BJ (cell line): ENCODE measurements around the gene SDHB. TPM values are rescaled to one million over a fixed set of nuclear protein-coding genes. Genes with fewer than 3 reads are reported as not detected.

Experiments
- CTCF ChIA-PET: fragments of 350-600 bp; formaldehyde crosslinking; extraction: SDS; loops from one replicate; lab custom pipeline; 2021; ENCODE audit warnings: antibody characterized with exemption, inconsistent platforms; lab: Yijun Ruan, JAX
- POLR2A ChIA-PET: fragments of 300-600 bp; sonication (Branson Sonifier 250); formaldehyde crosslinking; extraction: SDS; loops from one replicate; lab custom pipeline; 2021; ENCODE audit warnings: antibody characterized with exemption; lab: Charles Lee
- DNase-seq: peaks from one replicate; pipeline ENCODE4 v3.0.0-alpha.2; 2011; ENCODE audit warnings: low read depth
- H3K27me3 ChIP-seq: 2 replicates; pipeline ENCODE4 v1.6.0; 2011; ENCODE audit warnings: low read length; ENCODE audit not compliant: control insufficient read depth, insufficient read depth
- H3K36me3 ChIP-seq: 2 replicates; pipeline ENCODE4 v1.5.1; 2011; ENCODE audit warnings: low read length; ENCODE audit not compliant: control insufficient read depth, insufficient read depth
- H3K4me3 ChIP-seq: 2 replicates; pipeline ENCODE4 v1.5.1; 2011; ENCODE audit warnings: low read depth, mild to moderate bottlenecking, control low read depth, low read length
- CTCF ChIP-seq: IDR thresholded peaks from 2 replicates; pipeline ENCODE4 v1.5.1; 2011; ENCODE audit warnings: low read depth, mild to moderate bottlenecking, control low read depth, inconsistent platforms, low read length, moderate library complexity; ENCODE audit not compliant: insufficient read depth
- polyA plus RNA-seq: library from polyadenylated mRNA; depleted of rRNA; stranded (reverse); fragments of >200 nt; gene quantifications from 2 replicates; pipeline ENCODE4 v1.2.3, GENCODE V29; 2011

SDHB gene
- polyA plus RNA-seq, 1 experiment: 115 TPM

GRCh38 chr1:17028662-17029188, 25.1 kb downstream of the SDHB start:
- DNase-seq: no peak
- CTCF ChIA-PET: interaction anchor here (0.9 to 1.9 kb wide), 4 partner anchors 17 to 68 kb away, joined by 3 to 6 read pairs (median 3); no protein-coding TSS in a partner anchor
- Histone ChIP-seq H3K36me3 (peaks cover 10% of the 10 kb centered on the region), H3K27me3 (no peaks in the 10 kb centered on the region), H3K4me3 (no peak overlapping the region)
- POLR2A ChIA-PET: no interaction called here
- no peak for TF ChIP-seq CTCF

- no peak for DNase-seq
- Histone ChIP-seq H3K36me3 (peaks cover 12% of the 10 kb centered on the region), H3K4me3 (no peak overlapping the region), H3K27me3 (no peaks in the 10 kb centered on the region)
- ChIA-PET POLR2A (no interaction called here), CTCF (interaction anchor here (0.9 to 2.0 kb wide), 3 partner anchors 9 to 68 kb away, joined by 3 to 8 read pairs (median 6); no protein-coding TSS in a partner anchor)
- TF ChIP-seq CTCF: no peak
Observed at GRCh38 chr1:17027900-17028299, 25.9 kb downstream of the SDHB start.

- POLR2A ChIA-PET: no interaction called here
- no peaks in the 10 kb centered on the region for H3K27me3 ChIP-seq
- DNase-seq: peak; percentile 23
- H3K4me3 ChIP-seq: no peak overlapping the region
- H3K36me3 ChIP-seq: peaks cover 15% of the 10 kb centered on the region
- CTCF ChIA-PET: interaction anchor here (1.9 to 2.0 kb wide), 2 partner anchors 9 to 67 kb away, joined by 6 to 8 read pairs; no protein-coding TSS in a partner anchor
- TF ChIP-seq CTCF: no peak
Observed at GRCh38 chr1:17027403-17027802, 26.4 kb downstream of the SDHB start.

- ChIA-PET CTCF (no interaction called here), POLR2A (no interaction called here)
- no peak for TF ChIP-seq CTCF
- Histone ChIP-seq H3K36me3 (peaks cover 27% of the 10 kb centered on the region), H3K4me3 (no peak overlapping the region), H3K27me3 (no peaks in the 10 kb centered on the region)
- no peak for DNase-seq
Observed at GRCh38 chr1:17024721-17025120, 29.1 kb downstream of the SDHB start.

GRCh38 chr1:17023573-17023972, 30.3 kb downstream of the SDHB start:
- Histone ChIP-seq H3K27me3 (no peaks in the 10 kb centered on the region), H3K36me3 (peaks cover 28% of the 10 kb centered on the region), H3K4me3 (no peak overlapping the region)
- no peak for DNase-seq
- TF ChIP-seq CTCF: no peak
- POLR2A ChIA-PET: no interaction called here
- CTCF ChIA-PET: interaction anchor here (1.1 to 1.4 kb wide), 3 partner anchors 63 to 313 kb away, joined by 3 read pairs; no protein-coding TSS in a partner anchor
